Measurements from ENCODE around the gene NOL4L. TPM values are rescaled to one million over a fixed set of nuclear protein-coding genes. Genes with fewer than 3 reads are reported as not detected.

Gene NOL4L
- total RNA-seq, 1 experiment from 2014 or later = 31.7 TPM

- H3K36me3 Mint-ChIP-seq (ENCODE audit: insufficient read depth in 1 of 3, low read depth in 3 of 3) = no peaks in the 10 kb centered on the region; a peak in 1 of 7 replicates
- no peaks in the 10 kb centered on the region for H3K27me3 ChIP-seq (ENCODE audit: insufficient read depth, low read length)
- no peak for TF ChIP-seq CTCF (conservative IDR thresholded peaks at IDR 0.05)
- no CpG with 5 or more reads among the region's 5 CpGs for WGBS (ENCODE audit: extremely low coverage, insufficient read length, low lambda C conversion rate)
- no peaks in the 10 kb centered on the region for H3K9me3 ChIP-seq (ENCODE audit: control insufficient read depth, low read depth, low read length)
- no peak overlapping the region for H3K4me3 Mint-ChIP-seq
- H3K4me1 Mint-ChIP-seq = peaks cover 21 to 46% of the 10 kb centered on the region in 2 experiments
- no peak overlapping the region for H4K8ac ChIP-seq (replicated peaks; ENCODE audit: insufficient read length, low read depth, low read length)
- no peaks in the 10 kb centered on the region for H3K23me2 ChIP-seq (ENCODE audit: insufficient read length, low read depth, low read length, poor library complexity, severe bottlenecking)
- H2AFZ ChIP-seq (ENCODE audit: low read length) = no peak overlapping the region
- H3K56ac ChIP-seq (ENCODE audit: insufficient read length, low read depth, low read length) = no peak overlapping the region
- no peaks in the 10 kb centered on the region for H3K4me1 ChIP-seq (ENCODE audit: insufficient read depth, low read length)
- no peak overlapping the region for H2BK120ac ChIP-seq (ENCODE audit: low read depth, low read length, poor library complexity, severe bottlenecking)
- H3K27me3 Mint-ChIP-seq (ENCODE audit: low read depth) = peaks cover 15% of the 10 kb centered on the region
- no peak overlapping the region for H2BK15ac ChIP-seq (ENCODE audit: low read depth, low read length)
- no peak overlapping the region for H3K23ac ChIP-seq (ENCODE audit: insufficient read length, low read depth, low read length)
- H3K4ac ChIP-seq (ENCODE audit: low read depth, low read length) = no peak overlapping the region
- H4K5ac ChIP-seq (ENCODE audit: insufficient read length, low read depth, low read length) = no peak overlapping the region
- no peak overlapping the region for H3K9ac ChIP-seq (ENCODE audit: extremely low read depth, insufficient read length, low read length)
- no peaks in the 10 kb centered on the region; a peak in 2 of 5 replicates for H3K9me3 Mint-ChIP-seq
- H3K79me1 ChIP-seq (ENCODE audit: insufficient read depth, low read depth, low read length, poor library complexity, severe bottlenecking) = no peaks in the 10 kb centered on the region
- H3K27ac ChIP-seq (ENCODE audit: insufficient read length, low read depth, low read length) = no peak overlapping the region
- H4K91ac ChIP-seq (ENCODE audit: insufficient read length, low read depth, low read length) = no peak overlapping the region
- no peak overlapping the region for H3K18ac ChIP-seq (ENCODE audit: insufficient read length, low read depth, low read length)
- H2AK5ac ChIP-seq (ENCODE audit: insufficient read length, low read length) = no peak overlapping the region
- no peak overlapping the region for H2BK12ac ChIP-seq (ENCODE audit: insufficient read length, low read depth, low read length)
- no peak overlapping the region for H2BK20ac ChIP-seq (ENCODE audit: low read depth, low read length, poor library complexity, severe bottlenecking)
- no peak overlapping the region for H3K14ac ChIP-seq (ENCODE audit: insufficient read depth, low read length)
- H2BK5ac ChIP-seq (ENCODE audit: insufficient read length, low read length) = no peak overlapping the region
- no peaks in the 10 kb centered on the region for H3K79me2 ChIP-seq (ENCODE audit: insufficient read depth, low read length)
- H3T11ph ChIP-seq (ENCODE audit: low read length) = no peak overlapping the region
- H4K20me1 ChIP-seq (ENCODE audit: control insufficient read depth, insufficient read depth, insufficient read length) = no peaks in the 10 kb centered on the region
- no peak overlapping the region for H3K4me2 ChIP-seq (ENCODE audit: insufficient read depth, insufficient read length, low read length)
- DNase-seq = no peak
- H3K27ac Mint-ChIP-seq = peak overlapping the region in 1 of 3 experiments; percentile 32; a peak in 2 of 7 replicates
Measured at GRCh38 chr20:32624687-32625345, 39.7 kb upstream of the NOL4L start.
